Measurements from ENCODE around the gene PARD6B.

PARD6B gene

DNA sequence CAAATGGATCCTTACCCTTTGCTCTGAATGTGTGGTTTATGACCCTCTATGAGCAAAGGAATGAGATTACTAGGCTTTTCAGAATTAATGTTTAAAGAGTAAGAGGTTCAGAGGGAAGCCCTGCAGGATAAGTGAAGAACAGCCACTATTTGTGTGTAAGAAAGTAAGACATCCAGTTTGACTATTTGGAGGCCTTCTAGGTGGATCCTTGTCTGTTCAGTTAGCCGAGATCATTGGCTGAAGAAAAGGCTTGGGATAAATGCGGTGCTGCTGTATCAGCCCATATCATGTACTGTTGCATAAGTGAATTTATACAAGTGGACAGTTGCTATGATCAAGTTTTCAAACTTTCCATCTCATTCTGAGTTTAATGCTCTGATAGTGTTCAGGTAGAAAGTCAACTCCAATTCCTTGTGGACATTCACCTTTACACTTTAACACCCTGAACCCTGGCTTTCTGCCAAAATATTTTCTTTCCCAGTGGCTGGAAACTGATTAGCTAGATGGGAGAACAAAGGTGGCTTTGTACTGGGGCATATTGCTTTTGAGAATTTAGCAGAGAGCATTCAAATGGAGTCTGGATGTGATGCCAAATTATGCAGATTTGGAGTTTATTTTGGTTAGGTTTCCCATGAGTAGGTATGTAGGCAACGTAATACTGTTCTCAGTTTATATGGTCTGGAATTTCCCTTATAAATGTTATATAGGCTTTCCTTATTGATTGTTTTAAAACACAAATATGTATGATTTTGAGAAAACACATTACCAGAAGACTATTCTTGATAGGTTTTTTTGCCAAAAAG lies 15.0 kb downstream of the PARD6B start:
- no peak for TF ChIP-seq CTCF (IDR thresholded peaks at IDR 0.05; ENCODE audit: control extremely low read depth, extremely low read depth, low read depth, missing control alignments)
- DNase-seq (ENCODE audit: extremely low spot score): no peak
- ChIA-PET POLR2A (no interaction called here), CTCF (interaction anchor here (0.7 to 0.8 kb wide), 2 partner anchors 9 to 48 kb away, joined by 3 to 4 read pairs; partner anchors contain the start of gene BCAS4)

GRCh38 chr20:50747275-50747674 lies 15.9 kb downstream of the PARD6B start:
- DNase-seq (ENCODE audit: extremely low spot score): no peak
- ChIA-PET POLR2A (no interaction called here), CTCF (interaction anchor here (0.8 to 2.4 kb wide), 2 partner anchors 17 to 30 kb away, joined by 4 to 6 read pairs; no protein-coding TSS in a partner anchor)
- no peak for TF ChIP-seq CTCF (IDR thresholded peaks at IDR 0.05; ENCODE audit: control extremely low read depth, extremely low read depth, low read depth, missing control alignments)

GRCh38 chr20:50750145-50750671 lies 18.8 kb downstream of the PARD6B start:
- TF ChIP-seq CTCF (IDR thresholded peaks at IDR 0.05; ENCODE audit: control extremely low read depth, extremely low read depth, low read depth, missing control alignments): no peak
- DNase-seq (ENCODE audit: extremely low spot score): no peak
- CTCF ChIA-PET: interaction anchor here (1.1 to 2.7 kb wide), 22 partner anchors 8 to 145 kb away, joined by 3 to 23 read pairs (median 6); partner anchors contain the start of genes BCAS4 and PARD6B
- POLR2A ChIA-PET: interaction anchor here (0.7 kb wide), 1 partner anchor 30 kb away, joined by 3 read pairs; no protein-coding TSS in a partner anchor

DNA sequence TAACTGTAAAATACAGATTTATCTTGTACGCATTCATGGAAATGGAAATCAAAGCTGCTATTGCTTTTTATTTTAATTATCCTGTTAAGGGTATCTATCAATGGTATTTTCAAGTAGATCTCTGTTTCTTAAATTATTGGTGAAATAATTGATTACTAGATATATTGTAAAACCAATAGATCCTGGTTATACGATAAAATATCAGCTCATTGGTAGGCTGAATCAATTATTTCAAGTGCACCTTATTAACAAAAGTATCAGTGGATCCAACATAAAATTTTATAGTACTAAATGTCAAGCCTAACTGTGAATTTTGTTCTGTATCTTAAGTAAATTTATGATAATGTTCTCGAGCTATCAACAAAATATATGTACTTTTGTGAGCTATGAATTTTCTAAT lies 21.8 kb downstream of the PARD6B start:
- TF ChIP-seq CTCF (IDR thresholded peaks at IDR 0.05; ENCODE audit: control extremely low read depth, extremely low read depth, low read depth, missing control alignments): no peak
- no peak for DNase-seq (ENCODE audit: extremely low spot score)
- ChIA-PET POLR2A (no interaction called here), CTCF (interaction anchor here (1.0 to 2.0 kb wide), 5 partner anchors 9 to 41 kb away, joined by 3 to 5 read pairs (median 3); partner anchors contain the start of gene BCAS4)

DNA sequence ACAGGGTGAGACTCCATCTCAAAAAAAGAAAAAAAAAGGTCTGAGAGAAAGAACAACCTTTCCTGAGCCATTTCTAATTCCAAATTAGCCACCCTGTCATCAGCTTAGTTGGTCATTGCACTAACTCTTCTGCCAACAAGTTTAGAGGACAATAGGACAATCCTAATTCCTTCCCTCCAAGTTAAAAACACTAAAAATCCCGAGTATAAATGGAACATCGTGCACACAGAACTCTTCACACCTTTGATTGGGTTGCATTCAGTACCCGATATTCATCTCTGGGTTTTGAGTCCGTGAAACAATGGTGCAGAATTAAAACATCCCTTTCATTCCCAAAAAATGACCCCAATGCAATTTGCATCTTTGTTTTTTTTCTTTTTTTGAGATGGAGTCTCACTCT lies 23.0 kb downstream of the PARD6B start:
- ChIA-PET POLR2A (no interaction called here), CTCF (interaction anchor here (1.2 to 1.4 kb wide), 3 partner anchors 17 to 22 kb away, joined by 3 read pairs; no protein-coding TSS in a partner anchor)

More for the DNA sequence above, 23.0 kb downstream of the PARD6B start:
- DNase-seq (ENCODE audit: extremely low spot score): no peak
- no peak for TF ChIP-seq CTCF (IDR thresholded peaks at IDR 0.05; ENCODE audit: control extremely low read depth, extremely low read depth, low read depth, missing control alignments)
